HG03095 (cell line): ENCODE results near the gene MYO15A.
A peak's percentile ranks its signal among the peaks of the same experiment; 100 is the strongest.

ENCODE experiments used
- ATAC-seq: cut with Tn5 transposase; IDR thresholded peaks from one replicate; pipeline ENCODE4 v1.9.1; 2021; ENCODE audit warnings: moderate library complexity; ENCODE audit not compliant: unreplicated experiment

The MYO15A gene

GRCh38 chr17:18157354-18157985 lies 48.9 kb downstream of the MYO15A start:
- ATAC-seq, result no peak

GRCh38 chr17:18158022-18158600 lies 49.6 kb downstream of the MYO15A start:
- ATAC-seq, result peak; percentile 39

GRCh38 chr17:18159551-18160120 lies 51.1 kb downstream of the MYO15A start:
- ATAC-seq, result no peak

GRCh38 chr17:18160128-18160856 lies 51.7 kb downstream of the MYO15A start:
- no peak for ATAC-seq

- ATAC-seq, result peak; percentile 54
Measured at GRCh38 chr17:18161207-18162145, 52.9 kb downstream of the MYO15A start.

- no peak for ATAC-seq
Measured at GRCh38 chr17:18163547-18163946, 55.0 kb downstream of the MYO15A start.

GRCh38 chr17:18166894-18167293 lies 58.3 kb downstream of the MYO15A start:
- ATAC-seq, result no peak

GRCh38 chr17:18167421-18167820 lies 58.9 kb downstream of the MYO15A start:
- ATAC-seq, result no peak

- ATAC-seq, result no peak
Measured at GRCh38 chr17:18172531-18173278, 64.1 kb downstream of the MYO15A start.

- ATAC-seq, result no peak
Measured at GRCh38 chr17:18173740-18174139, 65.2 kb downstream of the MYO15A start.

- ATAC-seq, result no peak
Measured at GRCh38 chr17:18176176-18176575, 67.6 kb downstream of the MYO15A start.

GRCh38 chr17:18177133-18177532 lies 68.6 kb downstream of the MYO15A start:
- no peak for ATAC-seq

- no peak for ATAC-seq
Measured at GRCh38 chr17:18177722-18178121, 69.2 kb downstream of the MYO15A start.

GRCh38 chr17:18179196-18179595 lies 70.6 kb downstream of the MYO15A start:
- ATAC-seq, result no peak

- no peak for ATAC-seq
Measured at GRCh38 chr17:18179804-18180203, 71.2 kb downstream of the MYO15A start.

GRCh38 chr17:18181358-18181757 lies 72.8 kb downstream of the MYO15A start:
- no peak for ATAC-seq

GRCh38 chr17:18182110-18182977 lies 73.8 kb downstream of the MYO15A start:
- ATAC-seq, result no peak

- ATAC-seq, result peak; percentile 31
Measured at GRCh38 chr17:18182978-18183333, 74.4 kb downstream of the MYO15A start.
